Colon (tissue), 2 donors: Measurements from ENCODE around the gene CTTN.
"Not testable (repeated sequence)": the region's sequence is repeated elsewhere in the genome, so short reads cannot be mapped to it uniquely, and the experiment has no call there.

ENCODE experiments used
- FAIRE-seq: peaks from 2 replicates; lab custom pipeline; 2012; peaks lifted over from hg19 to GRCh38; lab: Jason Lieb, UNC
- donor health status: control.
- donor health status: control.

The CTTN gene

GRCh38 chr11:70381872-70382861, 16.2 kb upstream of the CTTN start:
- no peak for FAIRE-seq

DNA sequence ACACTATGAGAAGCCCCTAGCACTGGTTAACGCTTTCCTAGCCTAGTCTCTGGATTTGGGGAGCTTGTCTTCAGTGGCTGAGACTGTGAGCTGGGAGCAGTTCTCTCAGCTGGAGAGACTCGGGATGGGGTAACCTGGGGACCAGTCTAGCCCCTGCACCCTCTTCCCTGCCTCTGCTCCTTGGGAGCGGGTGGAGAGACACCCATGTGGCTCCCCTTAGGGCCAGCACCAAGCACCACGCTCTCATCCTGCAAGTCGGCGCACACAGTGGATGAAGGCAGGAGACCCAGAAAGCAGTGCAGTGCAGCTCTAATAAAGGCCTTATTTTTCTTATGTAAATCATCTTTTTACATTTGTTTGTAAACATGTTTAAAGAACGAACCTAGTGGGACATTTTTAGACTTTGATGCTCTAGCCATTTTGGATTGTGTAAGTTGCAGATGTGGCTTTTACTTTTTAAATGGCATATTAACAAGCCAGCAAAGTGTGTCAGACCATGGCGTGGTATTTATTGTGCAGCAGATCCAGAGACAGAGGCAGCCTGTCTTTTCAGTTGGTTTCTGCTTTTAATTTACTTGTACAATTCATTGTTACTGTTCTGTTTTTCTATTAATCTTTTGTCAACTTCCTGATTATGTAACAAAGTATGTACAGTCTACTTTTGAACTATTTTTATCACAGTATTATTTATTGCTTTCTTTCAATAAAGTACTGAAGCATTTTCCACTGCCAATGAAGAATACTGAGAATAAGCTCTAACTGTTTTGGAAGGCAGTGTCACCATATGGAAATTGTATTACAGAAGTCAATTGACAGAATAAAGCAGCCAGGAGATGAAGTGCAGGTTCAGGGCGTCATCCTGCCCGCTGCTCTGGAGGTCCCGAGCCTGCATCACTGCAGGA, 14.4 kb upstream of the CTTN start:
- FAIRE-seq: no peak

- FAIRE-seq: no peak
These were observed 13.7 kb upstream of the CTTN start for GRCh38 chr11:70384566-70385152.

GRCh38 chr11:70387564-70387963, 10.8 kb upstream of the CTTN start:
- FAIRE-seq: no peak

DNA sequence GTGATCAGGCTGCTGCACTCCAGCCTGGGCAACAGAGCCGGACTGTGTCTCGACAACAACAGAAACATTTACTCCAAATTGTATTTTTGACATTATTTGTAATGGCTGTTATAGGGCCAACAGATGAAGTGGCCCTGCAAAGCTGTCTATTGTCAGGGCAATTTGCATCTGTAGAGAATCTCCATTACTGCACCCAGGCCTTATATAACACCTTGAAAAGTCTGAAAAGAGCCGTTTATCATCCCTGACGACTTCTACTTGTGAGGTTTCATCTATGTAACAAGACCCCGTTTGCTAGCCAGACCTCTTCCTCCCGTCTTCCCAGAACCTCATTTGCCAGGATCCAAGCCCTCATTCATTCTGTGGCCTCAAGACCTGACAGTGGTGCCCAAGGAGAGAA, 9.1 kb upstream of the CTTN start:
- FAIRE-seq: no peak

DNA sequence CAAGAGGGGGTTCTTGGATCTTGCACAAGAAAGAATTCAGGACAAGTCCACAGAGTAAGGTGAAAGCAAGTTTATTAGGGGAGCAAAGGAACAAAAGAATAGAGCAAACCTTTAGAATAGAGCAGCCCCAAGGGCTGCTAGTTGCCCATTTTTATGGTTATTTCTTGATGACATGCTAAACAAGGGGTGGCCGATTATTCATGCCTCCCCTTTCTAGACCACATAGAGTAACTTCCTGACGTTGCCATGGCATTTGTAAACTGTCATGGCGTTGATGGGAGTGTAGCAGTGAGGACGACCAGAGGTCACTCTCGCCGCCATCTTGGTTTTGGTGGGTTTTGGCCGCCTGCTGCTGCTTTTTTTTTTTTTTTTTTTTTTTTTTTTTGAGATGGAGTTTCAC, 7.4 kb upstream of the CTTN start:
- not testable (repeated sequence) for FAIRE-seq

GRCh38 chr11:70394211-70394950, 3.9 kb upstream of the CTTN start:
- FAIRE-seq: no peak

- no peak for FAIRE-seq
These were observed 870 bp upstream of the CTTN start for GRCh38 chr11:70397336-70397982.

GRCh38 chr11:70398834-70399680, 728 bp downstream of the CTTN start:
- no peak for FAIRE-seq

GRCh38 chr11:70399681-70400112, 1.4 kb downstream of the CTTN start:
- no peak for FAIRE-seq

DNA sequence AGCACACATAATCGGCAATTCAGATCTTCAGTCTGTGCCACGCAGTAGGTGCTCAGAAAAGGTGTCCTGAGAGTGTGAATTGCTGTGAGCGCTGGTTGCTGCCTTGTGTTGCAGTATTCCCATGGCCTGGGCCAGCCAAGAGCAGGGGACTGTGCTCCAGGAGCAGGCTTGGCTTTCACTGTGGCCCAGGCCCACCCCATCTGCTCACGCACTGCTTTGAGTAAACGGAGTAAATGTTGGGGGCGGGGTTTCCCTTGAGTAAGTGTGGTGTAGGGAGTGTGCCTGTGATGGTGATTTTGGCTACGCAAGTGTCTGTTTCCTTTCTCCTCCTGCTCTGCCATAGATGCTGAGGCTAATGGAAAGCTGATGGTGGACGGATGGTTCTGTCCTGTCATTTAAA, 2.3 kb downstream of the CTTN start:
- no peak for FAIRE-seq

DNA sequence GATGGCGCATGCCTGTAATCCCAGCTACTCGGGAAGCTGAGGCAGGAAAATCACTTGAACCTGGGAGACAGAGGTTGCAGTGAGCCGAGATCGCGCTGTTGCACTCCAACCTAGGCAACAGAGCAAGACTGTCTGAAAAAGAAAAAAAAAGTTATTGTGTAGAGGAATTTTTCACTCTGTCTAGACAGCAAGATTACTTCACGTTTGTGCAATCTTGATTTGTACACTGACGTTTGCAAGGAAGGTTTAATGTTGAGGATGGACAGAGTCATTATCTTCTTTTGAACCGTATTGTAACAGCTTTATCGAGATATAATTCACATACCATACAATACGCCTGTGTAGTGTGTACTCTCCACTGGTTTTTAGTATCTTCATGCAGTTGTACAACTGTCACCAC, 3.7 kb downstream of the CTTN start:
- no peak for FAIRE-seq

- no peak for FAIRE-seq
These were observed 4.4 kb downstream of the CTTN start for GRCh38 chr11:70402685-70403084.

- no peak for FAIRE-seq
These were observed 5.9 kb downstream of the CTTN start for GRCh38 chr11:70404244-70404643.

DNA sequence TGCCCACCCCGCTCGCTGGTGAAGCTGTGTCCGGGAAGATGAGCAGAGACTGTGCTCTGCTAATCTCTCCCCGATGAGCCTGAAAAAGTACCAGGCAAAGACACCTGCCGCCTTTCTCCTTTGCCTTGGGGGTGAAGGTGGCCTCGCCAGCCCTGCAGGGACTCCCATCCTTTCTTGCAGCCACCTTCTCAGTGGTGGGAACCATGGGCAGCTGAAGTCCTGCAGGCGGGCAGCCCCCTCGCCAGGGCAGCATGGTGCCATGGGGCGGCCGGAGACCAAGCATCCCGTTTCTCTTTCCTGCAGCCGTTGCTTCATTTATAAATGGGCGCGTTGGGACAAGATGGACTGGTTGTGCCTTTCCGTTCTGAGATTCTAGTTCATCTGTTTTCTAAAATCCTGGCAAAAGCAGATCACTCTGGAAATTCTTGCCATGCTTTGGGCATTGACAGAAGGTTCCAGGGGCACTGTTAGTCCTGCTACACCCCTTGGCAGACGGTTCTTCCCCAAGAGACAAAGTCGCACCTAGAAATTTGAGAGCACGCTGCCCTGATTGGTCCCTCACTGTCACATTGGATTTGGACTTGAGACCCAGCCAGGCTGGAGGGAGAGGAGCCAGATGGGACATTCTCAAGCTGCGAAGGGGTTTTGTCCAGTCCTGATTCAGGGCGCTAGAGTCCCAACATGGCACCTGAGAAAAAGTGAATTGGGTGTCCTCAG, 7.5 kb downstream of the CTTN start:
- no peak for FAIRE-seq

GRCh38 chr11:70407121-70407520, 8.8 kb downstream of the CTTN start:
- no peak for FAIRE-seq

DNA sequence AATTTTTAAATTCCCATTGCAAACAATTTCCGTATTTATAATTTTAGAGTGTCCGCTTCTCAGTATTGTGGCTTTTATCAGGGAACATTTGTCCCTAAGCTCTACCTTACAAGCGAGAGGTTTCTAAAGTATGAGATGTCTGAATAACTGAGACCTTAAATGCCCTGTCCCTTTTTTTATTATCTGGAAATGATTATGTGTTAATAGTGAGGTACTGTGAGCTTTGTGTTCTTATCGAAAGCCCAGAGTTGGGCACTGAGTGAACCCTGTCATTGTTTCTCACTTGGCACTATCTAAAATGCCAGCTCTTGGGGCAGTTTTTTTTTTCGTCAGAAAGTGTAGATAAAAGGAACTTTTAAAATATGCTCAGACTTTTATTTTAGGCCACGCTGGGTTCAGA, 9.5 kb downstream of the CTTN start:
- no peak for FAIRE-seq

DNA sequence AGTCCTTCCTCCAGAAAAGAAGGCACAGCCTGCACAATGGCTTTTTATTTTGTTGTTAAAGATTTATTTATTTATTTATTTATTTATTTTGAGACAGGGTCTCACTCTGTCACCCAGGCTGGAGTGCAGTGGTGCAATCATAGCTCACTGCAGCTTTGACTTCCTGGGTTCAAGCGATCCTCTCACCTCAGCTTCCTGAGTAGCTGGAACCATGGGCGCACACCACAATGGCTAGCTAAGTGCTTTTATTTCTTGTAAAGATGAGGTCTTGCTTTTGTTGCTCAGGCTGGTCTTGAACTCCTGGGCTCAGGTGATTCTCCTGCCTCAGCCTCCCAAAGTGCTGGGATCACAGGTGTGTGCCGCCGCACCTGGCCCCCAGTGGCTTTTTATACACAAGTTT, 10.0 kb downstream of the CTTN start:
- FAIRE-seq: not testable (repeated sequence)

- FAIRE-seq: no peak
These were observed 11.1 kb downstream of the CTTN start for GRCh38 chr11:70409437-70409836.

DNA sequence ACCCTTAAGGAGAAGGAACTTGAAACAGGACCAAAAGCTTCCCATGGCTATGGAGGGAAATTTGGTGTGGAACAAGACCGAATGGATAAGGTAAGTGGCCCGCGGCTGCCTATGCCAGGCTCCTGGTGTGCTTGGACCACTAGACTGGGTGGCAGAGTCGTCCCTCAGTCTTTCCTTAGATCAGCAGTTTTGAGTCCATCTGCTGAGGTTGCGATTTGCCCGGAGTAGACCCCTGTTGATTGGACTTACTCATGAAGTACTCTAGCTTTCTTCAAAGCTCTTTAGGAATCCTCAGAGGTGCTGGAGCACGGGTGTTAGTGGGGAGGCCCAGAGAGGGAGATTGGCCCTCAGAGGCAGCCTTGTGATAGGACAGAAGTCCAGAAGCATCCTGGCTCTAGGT, 11.5 kb downstream of the CTTN start:
- no peak for FAIRE-seq
